ENCODE data around the gene COL5A1.

The COL5A1 gene

DNA sequence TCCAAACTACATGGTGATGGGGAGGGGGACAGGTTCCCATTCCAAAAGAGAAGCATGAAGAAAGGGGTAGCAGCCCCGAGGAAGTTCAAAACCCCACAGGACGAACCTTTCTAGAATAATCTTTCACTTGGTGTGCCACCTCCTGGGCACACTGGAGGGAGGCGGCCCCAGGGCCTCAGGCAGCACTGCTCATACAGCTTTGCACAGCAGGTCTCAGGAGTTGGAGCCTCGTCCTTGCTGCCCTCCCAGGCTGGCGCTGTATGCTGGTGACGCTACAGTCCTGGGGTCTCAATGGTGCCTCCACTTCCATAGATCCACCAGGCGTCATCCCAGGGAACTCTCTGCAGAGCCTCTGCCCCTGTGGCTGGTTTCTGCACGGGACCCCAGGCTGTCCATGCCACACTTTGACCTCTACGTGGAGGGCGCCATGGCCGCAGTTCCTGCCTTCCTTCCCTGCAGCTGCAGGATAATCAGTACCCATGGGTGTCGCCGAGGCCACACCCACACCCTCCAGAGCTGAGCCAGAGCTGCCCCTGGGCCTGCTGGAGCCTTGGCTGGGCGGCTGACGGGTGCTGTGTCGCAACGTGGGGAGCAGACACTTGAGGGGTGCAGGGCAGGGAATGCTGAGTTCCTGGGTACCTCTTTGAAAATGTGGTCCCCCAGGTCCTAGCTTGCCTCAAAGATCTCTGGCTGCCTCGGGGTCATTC, 95.3 kb downstream of the COL5A1 start:
- TF ChIP-seq EZH2 (IDR thresholded peaks at IDR 0.05) (no peak), POLR2AphosphoS5 (IDR thresholded peaks at IDR 0.05; ENCODE audit: borderline replicate concordance, low read depth, low read length) (no peak), FOXP2 (optimal IDR thresholded peaks at IDR 0.05; ENCODE audit: control extremely low read depth, extremely low read length, insufficient read depth) (no peak)
- no peak overlapping the region for H3K27ac ChIP-seq
- H3K9me3 ChIP-seq (ENCODE audit: low read depth, low read length): no peaks in the 10 kb centered on the region
- H3K9ac ChIP-seq (ENCODE audit: insufficient read length): no peak overlapping the region
- DNase-seq (ENCODE audit: low read depth, low spot score): no peak
- H3K4me3 ChIP-seq: no peak overlapping the region
- no peaks in the 10 kb centered on the region; the same call in 1 of the 2 replicates for H3K36me3 ChIP-seq (ENCODE audit: insufficient read depth, low read length)

DNA sequence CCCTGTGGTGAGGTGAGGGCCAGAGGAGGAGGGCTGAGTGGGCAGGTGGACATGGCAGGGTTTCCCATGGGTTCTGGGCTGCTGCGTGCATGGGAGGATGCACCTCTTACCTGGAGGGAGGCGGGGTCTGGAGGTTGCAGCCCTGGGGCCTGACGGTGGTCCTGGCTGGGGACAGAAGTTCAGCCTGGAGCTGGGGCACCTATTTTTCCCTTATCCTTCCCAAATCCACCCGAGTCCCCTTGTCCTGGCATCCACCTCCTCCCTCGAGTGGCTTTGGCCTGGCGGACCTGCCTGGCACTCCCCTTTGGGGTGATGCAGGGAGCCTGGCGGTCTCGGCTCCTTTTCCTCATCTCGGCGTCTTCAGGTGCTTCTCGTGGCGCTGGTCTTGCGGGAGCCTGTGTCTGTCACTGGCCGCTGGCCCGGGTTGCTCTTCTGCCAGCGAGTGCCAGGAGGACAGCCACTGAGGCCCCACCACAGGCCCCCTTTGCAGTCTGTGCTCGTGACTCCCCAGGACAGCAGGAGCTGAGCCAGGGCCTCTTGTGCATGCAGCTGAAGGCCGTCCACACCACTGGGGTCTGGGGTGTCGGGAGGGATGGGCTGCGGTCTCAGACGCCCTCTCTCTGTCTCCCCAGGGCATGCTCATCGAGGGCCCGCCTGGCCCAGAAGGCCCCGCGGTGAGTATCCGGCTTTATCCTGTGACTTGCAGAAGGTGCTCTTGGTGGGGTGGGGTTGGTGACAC, 96.4 kb downstream of the COL5A1 start:
- H3K36me3 ChIP-seq (ENCODE audit: insufficient read depth, low read length): no peaks in the 10 kb centered on the region
- no peak overlapping the region for H3K4me3 ChIP-seq
- H3K27ac ChIP-seq: no peak overlapping the region
- no peak overlapping the region for H3K9ac ChIP-seq (ENCODE audit: insufficient read length)
- no peak for DNase-seq (ENCODE audit: low read depth, low spot score)
- no peak for TF ChIP-seq EZH2 (IDR thresholded peaks at IDR 0.05)
- no peak for TF ChIP-seq POLR2AphosphoS5 (IDR thresholded peaks at IDR 0.05; ENCODE audit: borderline replicate concordance, low read depth, low read length)
- TF ChIP-seq FOXP2 (optimal IDR thresholded peaks at IDR 0.05; ENCODE audit: control extremely low read depth, extremely low read length, insufficient read depth): no peak
- H3K9me3 ChIP-seq (ENCODE audit: low read depth, low read length): no peaks in the 10 kb centered on the region

DNA sequence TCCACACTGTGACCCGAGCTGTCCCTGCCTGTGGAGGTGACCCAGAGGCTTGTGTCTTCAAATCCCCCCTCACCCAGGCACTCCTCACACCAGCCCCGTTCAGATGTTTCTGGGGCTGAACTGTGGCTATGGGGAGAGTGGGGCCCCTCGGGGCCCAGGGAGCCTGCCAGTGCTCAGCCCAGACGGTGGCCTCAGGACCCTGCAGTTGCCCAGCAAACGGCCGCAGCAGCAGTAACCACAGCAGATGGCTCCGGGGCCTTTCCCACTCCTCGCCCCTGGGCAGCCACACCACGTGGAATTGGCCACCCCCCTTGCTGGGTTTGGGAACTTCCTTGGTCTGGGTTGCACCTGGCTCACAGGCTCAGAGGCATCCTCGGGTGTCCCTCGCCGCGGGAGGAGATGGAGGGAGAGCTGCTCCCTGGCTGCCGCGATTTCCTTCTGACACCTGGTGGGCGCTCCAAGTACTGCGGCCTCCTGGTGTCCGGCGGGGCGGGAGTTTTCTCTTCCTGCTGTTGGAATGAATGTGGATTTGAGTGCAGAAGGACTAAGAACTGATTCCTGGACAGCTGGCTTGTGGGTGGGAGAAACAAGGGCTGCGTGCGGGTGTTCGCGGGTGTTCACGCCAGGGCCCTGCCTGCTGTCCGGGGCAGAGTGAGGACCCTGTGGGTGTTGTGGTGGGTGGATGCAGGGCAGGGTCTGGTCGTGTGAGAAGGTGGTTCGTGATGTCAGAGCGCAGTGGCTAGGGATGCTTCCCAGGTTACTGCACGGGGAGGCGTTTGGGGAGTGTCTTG, 97.5 kb downstream of the COL5A1 start:
- DNase-seq (ENCODE audit: low read depth, low spot score): no peak

DNA sequence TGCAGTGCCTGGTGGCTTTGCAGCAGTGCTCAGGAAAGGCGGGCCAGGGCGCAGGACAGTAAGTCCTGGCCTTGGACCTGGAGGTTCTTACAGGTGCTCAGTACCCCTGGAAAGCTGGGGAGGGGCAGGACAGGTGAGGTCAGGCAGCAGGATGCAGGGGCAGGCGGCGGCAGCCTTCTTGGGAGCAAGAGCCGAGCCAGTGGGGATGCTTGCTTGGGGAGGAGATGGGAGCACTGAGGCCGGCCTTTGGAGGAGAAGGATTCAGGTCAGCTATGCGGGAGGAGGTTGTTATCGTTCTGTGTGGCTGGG, 98.0 kb downstream of the COL5A1 start:
- H3K36me3 ChIP-seq (ENCODE audit: insufficient read depth, low read length): peaks cover 9% of the 10 kb centered on the region; the same call in 1 of the 2 replicates
- H3K9ac ChIP-seq (ENCODE audit: insufficient read length): no peak overlapping the region
- TF ChIP-seq POLR2AphosphoS5 (IDR thresholded peaks at IDR 0.05; ENCODE audit: borderline replicate concordance, low read depth, low read length) (no peak), FOXP2 (optimal IDR thresholded peaks at IDR 0.05; ENCODE audit: control extremely low read depth, extremely low read length, insufficient read depth) (no peak), EZH2 (IDR thresholded peaks at IDR 0.05) (no peak)
- H3K27ac ChIP-seq: no peak overlapping the region
- no peaks in the 10 kb centered on the region for H3K9me3 ChIP-seq (ENCODE audit: low read depth, low read length)
- H3K4me3 ChIP-seq: no peak overlapping the region
- DNase-seq (ENCODE audit: low read depth, low spot score): no peak

More for the DNA sequence above, 97.5 kb downstream of the COL5A1 start:
- Histone ChIP-seq H3K9ac (ENCODE audit: insufficient read length) (no peak overlapping the region), H3K36me3 (ENCODE audit: insufficient read depth, low read length) (peaks cover 3% of the 10 kb centered on the region; the same call in 1 of the 2 replicates), H3K27ac (no peak overlapping the region), H3K9me3 (ENCODE audit: low read depth, low read length) (no peaks in the 10 kb centered on the region), H3K4me3 (no peak overlapping the region)
- TF ChIP-seq EZH2 (IDR thresholded peaks at IDR 0.05): no peak
- TF ChIP-seq FOXP2 (optimal IDR thresholded peaks at IDR 0.05; ENCODE audit: control extremely low read depth, extremely low read length, insufficient read depth): no peak
- TF ChIP-seq POLR2AphosphoS5 (IDR thresholded peaks at IDR 0.05; ENCODE audit: borderline replicate concordance, low read depth, low read length): no peak

DNA sequence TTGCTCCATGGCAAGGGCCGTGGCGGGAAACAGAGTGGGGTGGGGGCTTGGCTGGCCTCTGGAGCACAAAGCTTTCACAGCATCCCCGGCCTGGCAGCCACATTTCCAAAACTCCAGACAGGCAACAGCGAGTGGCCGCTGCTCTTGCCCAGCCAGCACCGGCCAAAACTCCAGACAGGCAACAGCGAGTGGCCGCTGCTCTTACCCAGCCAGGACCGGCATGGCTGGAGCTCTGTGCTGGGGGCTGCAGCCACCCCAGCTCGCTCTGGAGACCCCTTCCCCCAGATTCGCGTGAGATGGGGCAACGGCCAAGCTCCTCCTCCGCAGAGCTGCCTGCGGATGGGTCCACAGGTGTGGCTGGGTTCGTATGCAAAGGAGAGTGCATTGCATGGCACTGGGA, 98.5 kb downstream of the COL5A1 start:
- Histone ChIP-seq H3K9me3 (ENCODE audit: low read depth, low read length) (no peaks in the 10 kb centered on the region), H3K9ac (ENCODE audit: insufficient read length) (no peak overlapping the region), H3K27ac (no peak overlapping the region), H3K36me3 (ENCODE audit: insufficient read depth, low read length) (peaks cover 13% of the 10 kb centered on the region; the same call in 1 of the 2 replicates), H3K4me3 (no peak overlapping the region)
- TF ChIP-seq EZH2 (IDR thresholded peaks at IDR 0.05) (no peak), FOXP2 (optimal IDR thresholded peaks at IDR 0.05; ENCODE audit: control extremely low read depth, extremely low read length, insufficient read depth) (no peak), POLR2AphosphoS5 (IDR thresholded peaks at IDR 0.05; ENCODE audit: borderline replicate concordance, low read depth, low read length) (no peak)
- no peak for DNase-seq (ENCODE audit: low read depth, low spot score)

DNA sequence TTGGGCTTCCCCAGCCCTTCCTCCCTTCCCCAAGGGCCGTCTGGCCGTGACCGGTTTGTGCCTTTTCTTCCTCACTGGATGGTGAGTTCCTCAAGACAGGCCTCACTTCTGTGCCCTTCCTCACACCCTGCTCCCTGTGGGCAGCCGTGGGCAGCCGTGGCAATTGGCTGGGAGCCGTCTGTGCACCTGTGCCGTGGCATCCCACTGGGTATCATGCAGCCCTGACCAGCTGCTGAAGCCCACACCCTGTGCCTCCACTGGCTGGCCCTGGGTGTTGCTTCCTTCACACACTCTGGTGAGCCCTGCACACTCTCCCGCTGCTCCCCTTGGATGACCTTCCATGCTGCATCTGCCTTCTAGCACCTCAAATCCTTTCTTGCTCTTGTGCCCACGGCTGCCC, 100.2 kb downstream of the COL5A1 start:
- Histone ChIP-seq H3K9me3 (ENCODE audit: low read depth, low read length) (no peaks in the 10 kb centered on the region), H3K9ac (ENCODE audit: insufficient read length) (no peak overlapping the region), H3K27ac (no peak overlapping the region), H3K36me3 (ENCODE audit: insufficient read depth, low read length) (peaks cover 19% of the 10 kb centered on the region; the same call in 1 of the 2 replicates), H3K4me3 (no peak overlapping the region)
- TF ChIP-seq POLR2AphosphoS5 (IDR thresholded peaks at IDR 0.05; ENCODE audit: borderline replicate concordance, low read depth, low read length): no peak
- TF ChIP-seq EZH2 (IDR thresholded peaks at IDR 0.05): no peak
- TF ChIP-seq FOXP2 (optimal IDR thresholded peaks at IDR 0.05; ENCODE audit: control extremely low read depth, extremely low read length, insufficient read depth): no peak
- DNase-seq (ENCODE audit: low read depth, low spot score): no peak

DNA sequence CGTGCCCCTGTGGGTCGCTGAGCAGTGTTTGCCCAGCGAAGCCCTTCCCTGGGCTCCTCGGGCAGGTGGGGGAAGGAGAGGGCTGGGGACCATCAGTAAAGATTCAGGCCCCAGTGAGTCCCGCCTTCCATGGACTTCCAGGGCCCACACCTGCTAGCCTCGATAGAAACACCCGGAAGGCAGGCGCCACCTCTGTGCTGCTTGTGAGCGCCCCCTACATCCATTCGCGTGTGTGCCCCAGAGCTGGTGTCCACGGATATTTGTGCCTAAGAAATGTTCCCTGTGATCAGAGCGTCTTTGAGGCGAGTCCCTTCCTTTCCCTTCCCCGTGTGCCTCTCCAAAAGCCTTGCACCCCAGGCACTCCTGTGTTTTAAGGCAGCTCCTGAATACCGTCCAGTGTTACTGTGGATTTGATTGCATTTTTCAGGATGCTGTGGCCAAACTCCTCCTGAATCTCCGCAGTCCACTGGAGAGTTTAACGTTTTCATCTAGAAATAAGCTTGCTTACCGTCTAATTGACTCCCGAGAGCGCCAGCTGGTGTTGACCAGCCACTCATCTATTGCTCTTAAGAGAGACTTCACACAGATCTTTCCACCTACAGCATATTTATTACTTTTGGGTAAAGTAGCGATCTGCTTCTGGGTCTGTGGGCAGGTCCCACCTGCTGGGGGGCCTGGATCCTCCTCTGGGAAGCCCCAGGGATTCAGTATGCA, 101.4 kb downstream of the COL5A1 start:
- DNase-seq (ENCODE audit: low read depth, low spot score): no peak
- Histone ChIP-seq H3K27ac (no peak overlapping the region), H3K9ac (ENCODE audit: insufficient read length) (no peak overlapping the region), H3K36me3 (ENCODE audit: insufficient read depth, low read length) (peaks cover 30% of the 10 kb centered on the region), H3K9me3 (ENCODE audit: low read depth, low read length) (no peaks in the 10 kb centered on the region), H3K4me3 (no peak overlapping the region)
- no peak for TF ChIP-seq EZH2 (IDR thresholded peaks at IDR 0.05)
- TF ChIP-seq POLR2AphosphoS5 (IDR thresholded peaks at IDR 0.05; ENCODE audit: borderline replicate concordance, low read depth, low read length): no peak

DNA sequence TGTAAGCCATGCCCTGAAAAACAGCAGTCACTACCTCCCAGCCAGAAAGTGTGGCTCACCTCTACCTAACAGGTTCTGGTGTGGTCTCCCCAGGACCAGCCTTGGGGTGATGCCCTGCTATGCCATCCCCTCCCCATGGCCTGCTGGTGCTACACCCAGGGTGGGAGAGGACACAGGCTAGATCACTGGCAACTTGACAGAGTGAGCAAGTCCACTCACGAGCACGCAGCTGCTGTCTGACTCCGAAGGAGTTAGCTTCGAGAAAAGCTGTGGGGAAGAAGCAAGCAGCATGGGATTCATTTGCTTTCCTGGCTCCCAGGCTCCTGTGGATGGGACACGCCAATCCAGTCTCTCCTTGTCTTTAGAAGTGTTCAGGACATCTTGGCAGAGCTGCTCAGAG, 102.2 kb downstream of the COL5A1 start:
- no peak for TF ChIP-seq POLR2AphosphoS5 (IDR thresholded peaks at IDR 0.05; ENCODE audit: borderline replicate concordance, low read depth, low read length)
- TF ChIP-seq EZH2 (IDR thresholded peaks at IDR 0.05): no peak
- no peak for TF ChIP-seq FOXP2 (optimal IDR thresholded peaks at IDR 0.05; ENCODE audit: control extremely low read depth, extremely low read length, insufficient read depth)
- Histone ChIP-seq H3K36me3 (ENCODE audit: insufficient read depth, low read length) (peaks cover 35% of the 10 kb centered on the region), H3K4me3 (no peak overlapping the region), H3K9me3 (ENCODE audit: low read depth, low read length) (no peaks in the 10 kb centered on the region), H3K9ac (ENCODE audit: insufficient read length) (no peak overlapping the region), H3K27ac (no peak overlapping the region)
- no peak for DNase-seq (ENCODE audit: low read depth, low spot score)

All from SK-N-MC (cell line).